ENCODE measurements around the gene NYNRIN.
"Not testable (repeated sequence)": the region's sequence is repeated elsewhere in the genome, so short reads cannot be mapped to it uniquely, and the experiment has no call there.

The NYNRIN gene

GRCh38 chr14:24378327-24378726 lies 20.5 kb upstream of the NYNRIN start:
- TF ChIP-seq POLR2A (IDR thresholded peaks at IDR 0.05; ENCODE audit: low read length) (no peak), GATA1 (IDR thresholded peaks at IDR 0.05; ENCODE audit: low read depth, low read length) (no peak)
- DNase-seq: no peak

- TF ChIP-seq GATA1 (IDR thresholded peaks at IDR 0.05; ENCODE audit: low read depth, low read length) (no peak), POLR2A (IDR thresholded peaks at IDR 0.05; ENCODE audit: low read length) (no peak)
- DNase-seq: no peak
These were observed 19.6 kb upstream of the NYNRIN start for GRCh38 chr14:24378981-24379906.

- TF ChIP-seq GATA1 (IDR thresholded peaks at IDR 0.05; ENCODE audit: low read depth, low read length) (no peak), POLR2A (IDR thresholded peaks at IDR 0.05; ENCODE audit: low read length) (no peak)
- DNase-seq: no peak
These were observed 18.7 kb upstream of the NYNRIN start for GRCh38 chr14:24379907-24380730.

- DNase-seq: no peak
- no peak for TF ChIP-seq POLR2A (IDR thresholded peaks at IDR 0.05; ENCODE audit: low read length)
- no peak for TF ChIP-seq GATA1 (IDR thresholded peaks at IDR 0.05; ENCODE audit: low read depth, low read length)
These were observed 17.3 kb upstream of the NYNRIN start for GRCh38 chr14:24381363-24382063.

- DNase-seq: no peak
- TF ChIP-seq POLR2A (IDR thresholded peaks at IDR 0.05; ENCODE audit: low read length) (no peak), GATA1 (IDR thresholded peaks at IDR 0.05; ENCODE audit: low read depth, low read length) (no peak)
These were observed 16.8 kb upstream of the NYNRIN start for GRCh38 chr14:24382064-24382371.

GRCh38 chr14:24384169-24384568 lies 14.6 kb upstream of the NYNRIN start:
- DNase-seq: no peak
- no peak for TF ChIP-seq GATA1 (IDR thresholded peaks at IDR 0.05; ENCODE audit: low read depth, low read length)
- TF ChIP-seq POLR2A (IDR thresholded peaks at IDR 0.05; ENCODE audit: low read length): no peak

- no peak for DNase-seq
- no peak for TF ChIP-seq POLR2A (IDR thresholded peaks at IDR 0.05; ENCODE audit: low read length)
- TF ChIP-seq GATA1 (IDR thresholded peaks at IDR 0.05; ENCODE audit: low read depth, low read length): no peak
These were observed 13.3 kb upstream of the NYNRIN start for GRCh38 chr14:24385524-24385923.

GRCh38 chr14:24387009-24387345 lies 11.8 kb upstream of the NYNRIN start:
- DNase-seq: no peak
- TF ChIP-seq POLR2A (IDR thresholded peaks at IDR 0.05; ENCODE audit: low read length) (no peak), GATA1 (IDR thresholded peaks at IDR 0.05; ENCODE audit: low read depth, low read length) (no peak)

GRCh38 chr14:24387579-24387978 lies 11.2 kb upstream of the NYNRIN start:
- not testable (repeated sequence) for DNase-seq

- TF ChIP-seq POLR2A (IDR thresholded peaks at IDR 0.05; ENCODE audit: low read length) (no peak), GATA1 (IDR thresholded peaks at IDR 0.05; ENCODE audit: low read depth, low read length) (no peak)
- no peak for DNase-seq
These were observed 10.2 kb upstream of the NYNRIN start for GRCh38 chr14:24388474-24389179.

- DNase-seq: no peak
- no peak for TF ChIP-seq GATA1 (IDR thresholded peaks at IDR 0.05; ENCODE audit: low read depth, low read length)
- no peak for TF ChIP-seq POLR2A (IDR thresholded peaks at IDR 0.05; ENCODE audit: low read length)
These were observed 9.5 kb upstream of the NYNRIN start for GRCh38 chr14:24389226-24389848.

GRCh38 chr14:24390701-24391468 lies 7.9 kb upstream of the NYNRIN start:
- TF ChIP-seq POLR2A (IDR thresholded peaks at IDR 0.05; ENCODE audit: low read length): no peak
- no peak for TF ChIP-seq GATA1 (IDR thresholded peaks at IDR 0.05; ENCODE audit: low read depth, low read length)
- DNase-seq: no peak
